ENCODE results near the gene GPRIN1.

DNA sequence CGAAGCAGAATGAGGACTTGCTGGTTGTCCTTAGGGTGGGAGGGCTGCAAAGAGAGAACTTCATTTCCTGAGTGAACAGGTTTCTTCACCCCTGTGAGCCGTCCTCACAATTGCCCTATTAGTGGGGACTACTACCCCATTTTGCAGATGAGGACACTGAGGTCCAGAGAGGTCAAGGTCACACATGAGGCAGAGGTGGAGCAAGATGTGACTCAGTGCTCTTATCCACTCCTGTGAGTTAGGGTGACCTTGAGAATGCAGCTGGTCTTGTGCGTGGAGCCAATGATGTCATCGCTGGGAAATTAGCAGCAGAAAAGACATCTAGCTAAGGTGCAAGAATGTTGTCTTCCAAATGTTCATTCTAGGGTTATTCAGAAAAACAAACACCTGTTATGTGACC lies 26.9 kb downstream of the GPRIN1 start:
- TF ChIP-seq CTCF (IDR thresholded peaks at IDR 0.05; ENCODE audit: low read depth, low read length, missing input control): no peak
- TF ChIP-seq, protein P1, sequence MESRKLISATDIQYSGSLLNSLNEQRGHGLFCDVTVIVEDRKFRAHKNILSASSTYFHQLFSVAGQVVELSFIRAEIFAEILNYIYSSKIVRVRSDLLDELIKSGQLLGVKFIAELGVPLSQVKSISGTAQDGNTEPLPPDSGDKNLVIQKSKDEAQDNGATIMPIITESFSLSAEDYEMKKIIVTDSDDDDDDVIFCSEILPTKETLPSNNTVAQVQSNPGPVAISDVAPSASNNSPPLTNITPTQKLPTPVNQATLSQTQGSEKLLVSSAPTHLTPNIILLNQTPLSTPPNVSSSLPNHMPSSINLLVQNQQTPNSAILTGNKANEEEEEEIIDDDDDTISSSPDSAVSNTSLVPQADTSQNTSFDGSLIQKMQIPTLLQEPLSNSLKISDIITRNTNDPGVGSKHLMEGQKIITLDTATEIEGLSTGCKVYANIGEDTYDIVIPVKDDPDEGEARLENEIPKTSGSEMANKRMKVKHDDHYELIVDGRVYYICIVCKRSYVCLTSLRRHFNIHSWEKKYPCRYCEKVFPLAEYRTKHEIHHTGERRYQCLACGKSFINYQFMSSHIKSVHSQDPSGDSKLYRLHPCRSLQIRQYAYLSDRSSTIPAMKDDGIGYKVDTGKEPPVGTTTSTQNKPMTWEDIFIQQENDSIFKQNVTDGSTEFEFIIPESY (IDR thresholded peaks at IDR 0.05): no peak
- TF ChIP-seq EGR1 (IDR thresholded peaks at IDR 0.05; ENCODE audit: low read depth in 2 of 2): no peak
- no peak for TF ChIP-seq TAF1 (conservative IDR thresholded peaks at IDR 0.05)
- TF ChIP-seq FOXA1 (IDR thresholded peaks at IDR 0.05): no peak
- TF ChIP-seq RAD21 (IDR thresholded peaks at IDR 0.05): no peak
- TF ChIP-seq, protein P2, sequence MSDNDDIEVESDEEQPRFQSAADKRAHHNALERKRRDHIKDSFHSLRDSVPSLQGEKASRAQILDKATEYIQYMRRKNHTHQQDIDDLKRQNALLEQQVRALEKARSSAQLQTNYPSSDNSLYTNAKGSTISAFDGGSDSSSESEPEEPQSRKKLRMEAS (IDR thresholded peaks at IDR 0.05): no peak
- TF ChIP-seq NR2F2 (IDR thresholded peaks at IDR 0.05): no peak
- TF ChIP-seq, protein P3, sequence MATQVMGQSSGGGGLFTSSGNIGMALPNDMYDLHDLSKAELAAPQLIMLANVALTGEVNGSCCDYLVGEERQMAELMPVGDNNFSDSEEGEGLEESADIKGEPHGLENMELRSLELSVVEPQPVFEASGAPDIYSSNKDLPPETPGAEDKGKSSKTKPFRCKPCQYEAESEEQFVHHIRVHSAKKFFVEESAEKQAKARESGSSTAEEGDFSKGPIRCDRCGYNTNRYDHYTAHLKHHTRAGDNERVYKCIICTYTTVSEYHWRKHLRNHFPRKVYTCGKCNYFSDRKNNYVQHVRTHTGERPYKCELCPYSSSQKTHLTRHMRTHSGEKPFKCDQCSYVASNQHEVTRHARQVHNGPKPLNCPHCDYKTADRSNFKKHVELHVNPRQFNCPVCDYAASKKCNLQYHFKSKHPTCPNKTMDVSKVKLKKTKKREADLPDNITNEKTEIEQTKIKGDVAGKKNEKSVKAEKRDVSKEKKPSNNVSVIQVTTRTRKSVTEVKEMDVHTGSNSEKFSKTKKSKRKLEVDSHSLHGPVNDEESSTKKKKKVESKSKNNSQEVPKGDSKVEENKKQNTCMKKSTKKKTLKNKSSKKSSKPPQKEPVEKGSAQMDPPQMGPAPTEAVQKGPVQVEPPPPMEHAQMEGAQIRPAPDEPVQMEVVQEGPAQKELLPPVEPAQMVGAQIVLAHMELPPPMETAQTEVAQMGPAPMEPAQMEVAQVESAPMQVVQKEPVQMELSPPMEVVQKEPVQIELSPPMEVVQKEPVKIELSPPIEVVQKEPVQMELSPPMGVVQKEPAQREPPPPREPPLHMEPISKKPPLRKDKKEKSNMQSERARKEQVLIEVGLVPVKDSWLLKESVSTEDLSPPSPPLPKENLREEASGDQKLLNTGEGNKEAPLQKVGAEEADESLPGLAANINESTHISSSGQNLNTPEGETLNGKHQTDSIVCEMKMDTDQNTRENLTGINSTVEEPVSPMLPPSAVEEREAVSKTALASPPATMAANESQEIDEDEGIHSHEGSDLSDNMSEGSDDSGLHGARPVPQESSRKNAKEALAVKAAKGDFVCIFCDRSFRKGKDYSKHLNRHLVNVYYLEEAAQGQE (IDR thresholded peaks at IDR 0.05): no peak
- TF ChIP-seq RXRA (IDR thresholded peaks at IDR 0.05): no peak
- TF ChIP-seq, protein P4, sequence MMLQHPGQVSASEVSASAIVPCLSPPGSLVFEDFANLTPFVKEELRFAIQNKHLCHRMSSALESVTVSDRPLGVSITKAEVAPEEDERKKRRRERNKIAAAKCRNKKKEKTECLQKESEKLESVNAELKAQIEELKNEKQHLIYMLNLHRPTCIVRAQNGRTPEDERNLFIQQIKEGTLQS (IDR thresholded peaks at IDR 0.05): no peak
- no peak for TF ChIP-seq YY1 (IDR thresholded peaks at IDR 0.05)
- no peak for TF ChIP-seq SP1 (IDR thresholded peaks at IDR 0.05)
- TF ChIP-seq FOXA2 (IDR thresholded peaks at IDR 0.05): no peak

All from liver (tissue), 3 donors.